ENCODE data around the gene SCYGR5. TPM values are rescaled to one million over a fixed set of nuclear protein-coding genes. Genes with fewer than 3 reads are reported as not detected.

SCYGR5 gene
- total RNA-seq (2022; extraction: Qiagen RNA extraction) = not detected in 5 replicates

GRCh38 chr2:227666631-227667170, at the start of gene SCYGR5:
SCYGR5 (plus strand) TSS chr2:227666804; CDS start chr2:227666804, 0 bp downstream.

DNA sequence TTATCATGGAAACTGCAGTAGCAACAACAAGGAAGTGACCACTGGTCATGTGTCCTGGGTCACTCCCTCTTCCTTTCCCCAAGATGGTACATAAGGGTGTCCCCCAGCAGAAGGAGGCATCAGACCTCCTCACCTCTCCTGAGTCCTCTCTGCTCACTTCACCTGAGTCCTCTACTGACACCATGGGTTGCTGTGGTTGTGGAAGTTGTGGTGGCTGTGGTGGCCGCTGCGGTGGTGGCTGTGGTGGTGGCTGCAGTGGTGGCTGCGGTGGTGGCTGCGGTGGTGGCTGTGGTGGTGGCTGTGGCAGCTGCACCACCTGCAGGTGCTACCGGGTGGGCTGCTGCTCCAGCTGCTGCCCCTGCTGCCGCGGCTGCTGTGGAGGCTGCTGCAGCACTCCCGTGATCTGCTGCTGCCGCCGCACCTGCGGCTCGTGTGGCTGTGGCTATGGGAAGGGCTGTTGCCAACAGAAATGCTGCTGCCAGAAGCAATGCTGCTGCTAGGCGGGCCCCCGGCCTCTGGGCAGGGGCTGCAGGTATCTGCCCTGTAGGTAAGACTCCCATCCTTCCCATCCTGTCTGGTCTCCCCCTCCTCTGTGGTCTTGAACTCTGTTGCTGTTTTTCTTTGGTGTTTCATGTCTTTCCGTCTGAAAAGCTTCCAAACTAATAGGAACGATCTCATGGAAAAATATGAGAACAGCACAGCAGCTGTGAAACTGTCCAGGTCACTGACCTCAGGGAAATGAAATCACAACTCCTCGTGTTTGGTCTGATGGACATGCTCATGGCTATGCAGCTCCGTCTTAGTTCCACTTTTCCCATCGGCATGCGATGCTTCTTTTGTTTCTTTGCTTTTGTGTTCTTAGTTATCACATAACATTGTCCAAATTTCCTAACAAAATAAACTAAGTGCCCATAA, 49.0 kb upstream of the SCYGR5 start, which contains the start of gene SCYGR4:
Gene SCYGR4, plus strand, starts transcription at position 183 of the 915 bp plus-strand sequence. Its CDS starts 0 bp downstream, at position 183.

Other genes starting within 250 kb of the SCYGR5 start
- 91.7 to 113 TPM (median 109 TPM) in 5 replicates for gene AGFG1, start 194.6 kb upstream of the SCYGR5 start, total RNA-seq (2022; extraction: Qiagen RNA extraction)
- not detected in 5 replicates for gene SCYGR2, start 67.9 kb upstream of the SCYGR5 start, total RNA-seq (2022; extraction: Qiagen RNA extraction)
- not detected in 5 replicates for gene SCYGR3, start 52.0 kb upstream of the SCYGR5 start, total RNA-seq (2022; extraction: Qiagen RNA extraction)
- gene SCYGR4, start 49.3 kb upstream of the SCYGR5 start, total RNA-seq (2022; extraction: Qiagen RNA extraction) = not detected in 5 replicates
- 1.6 to 3.1 TPM (median 2.8 TPM) in 5 replicates for gene SLC19A3, start 51.2 kb downstream of the SCYGR5 start, total RNA-seq (2022; extraction: Qiagen RNA extraction)
- gene SCYGR6, start 58.0 kb downstream of the SCYGR5 start, total RNA-seq (2022; extraction: Qiagen RNA extraction) = not detected in 5 replicates
- gene SCYGR7, start 61.5 kb downstream of the SCYGR5 start, total RNA-seq (2022; extraction: Qiagen RNA extraction) = not detected in 5 replicates
- not detected in 5 replicates for gene SCYGR8, start 79.1 kb downstream of the SCYGR5 start, total RNA-seq (2022; extraction: Qiagen RNA extraction)
- gene CCL20, start 147.0 kb downstream of the SCYGR5 start, total RNA-seq (2022; extraction: Qiagen RNA extraction) = 3.5 to 6.9 TPM (median 5.9 TPM) in 5 replicates
- 2.1 to 3.4 TPM (median 2.2 TPM) in 5 replicates for gene DAW1, start 204.8 kb downstream of the SCYGR5 start, total RNA-seq (2022; extraction: Qiagen RNA extraction)

All from A549 treated with AZD2906 at 1 μM for 4 hours (cell line).